Testis (tissue), 2 donors: ENCODE measurements around the gene C19orf47.

Source experiments
- POLR2A ChIP-seq: fragments of 450-650 bp; IDR thresholded peaks from one replicate; pipeline ENCODE4 v1.6.1; 2017; ENCODE audit warnings: antibody characterized with exemption, mild to moderate bottlenecking, moderate library complexity
- TF ChIP-seq, protein P1 (sequence below), 3 experiments: fragments of 450-650 bp in 2 of 3; fragments of 200-600 bp in 1 of 3; sonication (generic) in 1 of 3; IDR thresholded peaks; one replicate each; pipeline ENCODE4 v1.5.1; 2016 to 2019; ENCODE audit warnings: antibody characterized with exemption in 3 of 3, mild to moderate bottlenecking in 2 of 3, moderate library complexity in 1 of 3

DNA sequence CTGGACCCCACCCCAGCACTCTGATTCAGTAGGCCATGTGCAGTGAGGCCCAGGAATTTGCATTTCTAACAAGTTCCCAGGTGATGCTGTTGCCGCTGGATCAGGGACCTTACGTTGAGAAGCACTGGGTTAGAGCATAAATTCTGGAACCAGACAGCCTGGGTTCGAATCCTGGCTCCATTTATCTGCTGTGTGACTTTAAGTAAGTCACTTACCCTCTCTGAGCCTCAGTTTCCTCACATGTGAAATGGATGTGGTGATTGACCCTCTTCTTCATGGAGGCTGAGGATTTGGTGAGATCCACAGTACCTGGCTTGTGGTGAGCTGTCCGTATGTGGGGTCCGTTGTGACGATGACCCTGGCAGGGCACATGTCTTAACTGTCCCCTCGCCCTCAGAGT, 25.9 kb upstream of the C19orf47 start:
- no peak for TF ChIP-seq POLR2A
- TF ChIP-seq, protein P1, sequence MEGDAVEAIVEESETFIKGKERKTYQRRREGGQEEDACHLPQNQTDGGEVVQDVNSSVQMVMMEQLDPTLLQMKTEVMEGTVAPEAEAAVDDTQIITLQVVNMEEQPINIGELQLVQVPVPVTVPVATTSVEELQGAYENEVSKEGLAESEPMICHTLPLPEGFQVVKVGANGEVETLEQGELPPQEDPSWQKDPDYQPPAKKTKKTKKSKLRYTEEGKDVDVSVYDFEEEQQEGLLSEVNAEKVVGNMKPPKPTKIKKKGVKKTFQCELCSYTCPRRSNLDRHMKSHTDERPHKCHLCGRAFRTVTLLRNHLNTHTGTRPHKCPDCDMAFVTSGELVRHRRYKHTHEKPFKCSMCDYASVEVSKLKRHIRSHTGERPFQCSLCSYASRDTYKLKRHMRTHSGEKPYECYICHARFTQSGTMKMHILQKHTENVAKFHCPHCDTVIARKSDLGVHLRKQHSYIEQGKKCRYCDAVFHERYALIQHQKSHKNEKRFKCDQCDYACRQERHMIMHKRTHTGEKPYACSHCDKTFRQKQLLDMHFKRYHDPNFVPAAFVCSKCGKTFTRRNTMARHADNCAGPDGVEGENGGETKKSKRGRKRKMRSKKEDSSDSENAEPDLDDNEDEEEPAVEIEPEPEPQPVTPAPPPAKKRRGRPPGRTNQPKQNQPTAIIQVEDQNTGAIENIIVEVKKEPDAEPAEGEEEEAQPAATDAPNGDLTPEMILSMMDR (IDR thresholded peaks at IDR 0.05): no peak
